ENCODE results near the gene GCDH.

Gene GCDH

GRCh38 chr19:12858041-12858928, 32.7 kb upstream of the GCDH start:
- TF ChIP-seq GABPA (IDR thresholded peaks at IDR 0.05; ENCODE audit: low read depth) (no peak), POLR2AphosphoS5 (IDR thresholded peaks at IDR 0.05; ENCODE audit: low read depth) (no peak)
- no peak for DNase-seq (ENCODE audit: low read depth in 1 of 2, low spot score in 1 of 2)
- no peak overlapping the region for H3K4me3 ChIP-seq (replicated peaks; ENCODE audit: insufficient read depth, low read length)
- no peaks in the 10 kb centered on the region for H3K27me3 ChIP-seq (ENCODE audit: insufficient read depth, poor library complexity, severe bottlenecking)
- H3K27ac ChIP-seq (replicated peaks), result no peak overlapping the region

DNA sequence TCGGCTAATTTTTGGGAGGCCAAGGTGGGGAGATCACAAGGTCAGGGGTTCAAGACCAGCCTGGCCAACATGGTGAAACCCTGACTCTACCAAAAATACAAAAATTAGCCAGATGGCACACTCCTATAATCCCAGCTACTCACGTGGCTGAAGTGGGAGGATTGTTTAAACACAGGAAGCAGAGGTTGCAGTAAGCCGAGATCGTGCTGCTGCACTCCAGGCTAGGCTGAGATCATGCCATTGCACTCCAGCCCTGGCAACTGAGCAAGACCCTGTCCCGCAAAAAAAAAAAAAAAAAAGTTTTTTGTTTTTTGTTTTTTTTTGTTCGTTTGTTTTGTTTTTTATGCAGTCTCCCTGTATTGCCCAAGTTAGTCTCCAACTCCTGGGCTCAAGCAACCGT, 31.4 kb upstream of the GCDH start:
- Histone ChIP-seq H3K27me3 (ENCODE audit: insufficient read depth, poor library complexity, severe bottlenecking) (no peaks in the 10 kb centered on the region), H3K4me3 (replicated peaks; ENCODE audit: insufficient read depth, low read length) (no peak overlapping the region), H3K27ac (replicated peaks) (no peak overlapping the region)
- no peak for DNase-seq (ENCODE audit: low read depth in 1 of 2, low spot score in 1 of 2)
- TF ChIP-seq CTCF (IDR thresholded peaks at IDR 0.05; ENCODE audit: insufficient read depth, low read length) (no peak), GABPA (IDR thresholded peaks at IDR 0.05; ENCODE audit: low read depth) (no peak), SPI1 (IDR thresholded peaks at IDR 0.05; ENCODE audit: borderline replicate concordance, low read depth) (no peak), POLR2AphosphoS5 (IDR thresholded peaks at IDR 0.05; ENCODE audit: low read depth) (no peak)
- TF ChIP-seq, protein P1, sequence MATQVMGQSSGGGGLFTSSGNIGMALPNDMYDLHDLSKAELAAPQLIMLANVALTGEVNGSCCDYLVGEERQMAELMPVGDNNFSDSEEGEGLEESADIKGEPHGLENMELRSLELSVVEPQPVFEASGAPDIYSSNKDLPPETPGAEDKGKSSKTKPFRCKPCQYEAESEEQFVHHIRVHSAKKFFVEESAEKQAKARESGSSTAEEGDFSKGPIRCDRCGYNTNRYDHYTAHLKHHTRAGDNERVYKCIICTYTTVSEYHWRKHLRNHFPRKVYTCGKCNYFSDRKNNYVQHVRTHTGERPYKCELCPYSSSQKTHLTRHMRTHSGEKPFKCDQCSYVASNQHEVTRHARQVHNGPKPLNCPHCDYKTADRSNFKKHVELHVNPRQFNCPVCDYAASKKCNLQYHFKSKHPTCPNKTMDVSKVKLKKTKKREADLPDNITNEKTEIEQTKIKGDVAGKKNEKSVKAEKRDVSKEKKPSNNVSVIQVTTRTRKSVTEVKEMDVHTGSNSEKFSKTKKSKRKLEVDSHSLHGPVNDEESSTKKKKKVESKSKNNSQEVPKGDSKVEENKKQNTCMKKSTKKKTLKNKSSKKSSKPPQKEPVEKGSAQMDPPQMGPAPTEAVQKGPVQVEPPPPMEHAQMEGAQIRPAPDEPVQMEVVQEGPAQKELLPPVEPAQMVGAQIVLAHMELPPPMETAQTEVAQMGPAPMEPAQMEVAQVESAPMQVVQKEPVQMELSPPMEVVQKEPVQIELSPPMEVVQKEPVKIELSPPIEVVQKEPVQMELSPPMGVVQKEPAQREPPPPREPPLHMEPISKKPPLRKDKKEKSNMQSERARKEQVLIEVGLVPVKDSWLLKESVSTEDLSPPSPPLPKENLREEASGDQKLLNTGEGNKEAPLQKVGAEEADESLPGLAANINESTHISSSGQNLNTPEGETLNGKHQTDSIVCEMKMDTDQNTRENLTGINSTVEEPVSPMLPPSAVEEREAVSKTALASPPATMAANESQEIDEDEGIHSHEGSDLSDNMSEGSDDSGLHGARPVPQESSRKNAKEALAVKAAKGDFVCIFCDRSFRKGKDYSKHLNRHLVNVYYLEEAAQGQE (IDR thresholded peaks at IDR 0.05; ENCODE audit: insufficient replicate concordance, low read depth), result no peak

DNA sequence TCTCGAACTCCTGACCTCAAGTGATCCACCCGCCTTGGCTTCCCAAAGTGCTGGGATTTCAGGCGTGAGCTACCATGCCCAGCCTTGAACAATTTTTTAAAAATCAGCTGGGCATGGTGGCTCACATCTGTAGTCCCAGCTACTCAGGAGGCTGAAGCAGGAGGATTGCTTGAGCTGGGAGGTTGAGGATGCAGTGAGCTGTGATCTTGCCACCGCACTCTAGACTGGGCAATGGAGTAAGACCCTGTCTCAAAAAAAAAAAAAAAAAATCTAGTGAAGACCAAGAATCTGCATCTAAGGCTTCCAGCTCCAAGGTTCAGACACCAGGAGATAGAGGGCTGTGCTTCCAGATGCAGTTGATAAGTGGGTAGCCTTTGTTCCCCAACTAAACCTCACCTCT, 26.8 kb upstream of the GCDH start:
- no peaks in the 10 kb centered on the region for H3K27me3 ChIP-seq (ENCODE audit: insufficient read depth, poor library complexity, severe bottlenecking)
- no peak overlapping the region for H3K4me3 ChIP-seq (replicated peaks; ENCODE audit: insufficient read depth, low read length)
- no peak for DNase-seq (ENCODE audit: low read depth in 1 of 2, low spot score in 1 of 2)
- TF ChIP-seq CTCF (IDR thresholded peaks at IDR 0.05; ENCODE audit: insufficient read depth, low read length) (no peak), POLR2AphosphoS5 (IDR thresholded peaks at IDR 0.05; ENCODE audit: low read depth) (no peak), SPI1 (IDR thresholded peaks at IDR 0.05; ENCODE audit: borderline replicate concordance, low read depth) (no peak), GABPA (IDR thresholded peaks at IDR 0.05; ENCODE audit: low read depth) (no peak)
- TF ChIP-seq, protein P1 (IDR thresholded peaks at IDR 0.05; ENCODE audit: insufficient replicate concordance, low read depth), result no peak
- H3K27ac ChIP-seq (replicated peaks), result no peak overlapping the region

GRCh38 chr19:12864721-12865715, 25.9 kb upstream of the GCDH start:
- H3K27ac ChIP-seq (replicated peaks), result no peak overlapping the region
- TF ChIP-seq GABPA (IDR thresholded peaks at IDR 0.05; ENCODE audit: low read depth) (no peak), POLR2AphosphoS5 (IDR thresholded peaks at IDR 0.05; ENCODE audit: low read depth) (no peak), SPI1 (IDR thresholded peaks at IDR 0.05; ENCODE audit: borderline replicate concordance, low read depth) (no peak), CTCF (IDR thresholded peaks at IDR 0.05; ENCODE audit: insufficient read depth, low read length) (no peak)
- TF ChIP-seq, protein P1 (IDR thresholded peaks at IDR 0.05; ENCODE audit: insufficient replicate concordance, low read depth), result no peak
- H3K27me3 ChIP-seq (ENCODE audit: insufficient read depth, poor library complexity, severe bottlenecking), result no peaks in the 10 kb centered on the region
- no peak overlapping the region for H3K4me3 ChIP-seq (replicated peaks; ENCODE audit: insufficient read depth, low read length)
- DNase-seq (ENCODE audit: low read depth in 1 of 2, low spot score in 1 of 2), result no peak
